K562 (cell line): ENCODE measurements around the gene CNIH4. TPM values are rescaled to one million over a fixed set of nuclear protein-coding genes. Genes with fewer than 3 reads are reported as not detected.

ENCODE experiments used
- ETV1 ChIP-seq: fragments of 450-650 bp; conservative IDR thresholded peaks from 2 replicates; pipeline ENCODE4 v1.6.1; 2016; ENCODE audit warnings: missing genetic modification characterization, control low read depth, low read depth, missing compliant biosample characterization
- EWSR1 ChIP-seq: fragments of 450-650 bp; IDR thresholded peaks from 2 replicates; pipeline ENCODE4 v1.6.1; 2018; ENCODE audit warnings: borderline replicate concordance, mild to moderate bottlenecking, low read depth, moderate library complexity; ENCODE audit not compliant: partially characterized antibody
- EZH2 ChIP-seq: IDR thresholded peaks from 2 replicates; pipeline ENCODE4 v1.6.1; 2012; ENCODE audit warnings: low read depth, mild to moderate bottlenecking, inconsistent platforms, low read length, borderline replicate concordance
- HOXB6 ChIP-seq: fragments of 250-450 bp; sonication (Bioruptor Pico); IDR thresholded peaks from 2 replicates; pipeline ENCODE4 v1.5.1; 2022; ENCODE audit warnings: mild to moderate bottlenecking, borderline replicate concordance
- MTA1 ChIP-seq: fragments of 450-650 bp; IDR thresholded peaks from 2 replicates; pipeline ENCODE4 v1.6.1; 2017; ENCODE audit warnings: borderline replicate concordance
- MTA3 ChIP-seq: fragments of 450-650 bp; formaldehyde crosslinking; IDR thresholded peaks from 2 replicates; pipeline ENCODE4 v1.6.1; 2017; ENCODE audit warnings: mild to moderate bottlenecking, borderline replicate concordance
- NELFE ChIP-seq: IDR thresholded peaks from 2 replicates; pipeline ENCODE4 v1.6.1; 2011; ENCODE audit warnings: mild to moderate bottlenecking; ENCODE audit not compliant: insufficient read depth, insufficient read length
- NFATC3 ChIP-seq: fragments of 450-650 bp; IDR thresholded peaks from 2 replicates; pipeline ENCODE4 v1.6.1; 2017; ENCODE audit warnings: mild to moderate bottlenecking
- POLR2AphosphoS5 ChIP-seq: IDR thresholded peaks from 2 replicates; pipeline ENCODE4 v1.6.1; 2011; ENCODE audit warnings: mild to moderate bottlenecking, low read depth, low read length, moderate library complexity; ENCODE audit not compliant: control insufficient read depth, insufficient read depth
- WHSC1 ChIP-seq: IDR thresholded peaks from one replicate; pipeline ENCODE4 v1.6.1; 2012; ENCODE audit warnings: low read length, control low read depth, inconsistent platforms
- ZBTB33 ChIP-seq: sonication (generic); formaldehyde crosslinking; IDR thresholded peaks from 2 replicates; pipeline ENCODE4 v1.8.1; 2023; ENCODE audit warnings: mild to moderate bottlenecking, missing genetic modification reagents
- ZBTB5 ChIP-seq: fragments of 450-650 bp; IDR thresholded peaks from 2 replicates; pipeline ENCODE4 v1.6.1; 2017; ENCODE audit warnings: antibody characterized with exemption
- ZNF41 ChIP-seq: fragments of 250-450 bp; sonication (Bioruptor Pico); conservative IDR thresholded peaks from 2 replicates; pipeline ENCODE4 v1.4.0; 2020; ENCODE audit warnings: mild to moderate bottlenecking
- ZNF584 ChIP-seq: fragments of 200-800 bp; sonication (Bioruptor generic); IDR thresholded peaks from 2 replicates; pipeline ENCODE4 v1.6.1; 2016; ENCODE audit warnings: low read depth, mild to moderate bottlenecking, missing genetic modification characterization, missing compliant biosample characterization
- polyA plus RNA-seq, 8 experiments: library from polyadenylated mRNA; depleted of rRNA in 4 of 8; stranded (reverse) in 5 of 8; unstranded in 3 of 8; fragments of >200 nt; fragmentation: Nextera tagmentation in 2 of 8; fragmentation: Illumina TruSeq in 1 of 8; extraction: Ambion mirVana in 2 of 8; extraction: Trizol in 1 of 8; gene quantifications; 2 replicates each; pipeline versions ENCODE4 v1.2.1 to v1.2.3, GENCODE V29; 2011 to 2014; ENCODE audit warnings: inconsistent platforms in 1 of 8, missing spikeins in 1 of 8
- total RNA-seq, 7 experiments: library from RNA; depleted of rRNA in 6 of 7; stranded (reverse); fragments of >200 nt in 6 of 7; fragmentation: Illumina TruSeq in 2 of 7; extraction: Trizol in 2 of 7; gene quantifications; 2 replicates each; pipeline versions ENCODE4 v1.2.1 to v1.2.3, GENCODE V29; 2011 to 2021; ENCODE audit warnings: low replicate concordance in 1 of 7
- TF ChIP-seq, protein P1 (sequence below): fragments of 450-650 bp; IDR thresholded peaks from 2 replicates; pipeline ENCODE4 v1.7.0; 2016; ENCODE audit warnings: borderline replicate concordance
- TF ChIP-seq, protein P2 (sequence below): fragments of 450-650 bp; IDR thresholded peaks from 2 replicates; pipeline ENCODE4 v1.6.1; 2018; ENCODE audit warnings: mild to moderate bottlenecking, low read depth; ENCODE audit not compliant: partially characterized antibody

Gene CNIH4
- total and polyA plus RNA-seq, 9 of the 15 experiments (the other 6 are each of a cell fraction or from before 2014, with no cell fraction given), result 41.3 to 266 (median 61.1) TPM

GRCh38 chr1:224329842-224330753 is 26.6 kb upstream of the CNIH4 start, which contains the start of gene NVL (continued):
- TF ChIP-seq, protein P1, sequence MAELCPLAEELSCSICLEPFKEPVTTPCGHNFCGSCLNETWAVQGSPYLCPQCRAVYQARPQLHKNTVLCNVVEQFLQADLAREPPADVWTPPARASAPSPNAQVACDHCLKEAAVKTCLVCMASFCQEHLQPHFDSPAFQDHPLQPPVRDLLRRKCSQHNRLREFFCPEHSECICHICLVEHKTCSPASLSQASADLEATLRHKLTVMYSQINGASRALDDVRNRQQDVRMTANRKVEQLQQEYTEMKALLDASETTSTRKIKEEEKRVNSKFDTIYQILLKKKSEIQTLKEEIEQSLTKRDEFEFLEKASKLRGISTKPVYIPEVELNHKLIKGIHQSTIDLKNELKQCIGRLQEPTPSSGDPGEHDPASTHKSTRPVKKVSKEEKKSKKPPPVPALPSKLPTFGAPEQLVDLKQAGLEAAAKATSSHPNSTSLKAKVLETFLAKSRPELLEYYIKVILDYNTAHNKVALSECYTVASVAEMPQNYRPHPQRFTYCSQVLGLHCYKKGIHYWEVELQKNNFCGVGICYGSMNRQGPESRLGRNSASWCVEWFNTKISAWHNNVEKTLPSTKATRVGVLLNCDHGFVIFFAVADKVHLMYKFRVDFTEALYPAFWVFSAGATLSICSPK, result peak; percentile 14; the same call in 1 of the 2 replicates
- TF ChIP-seq ZNF41 (peak; percentile 58; the same call in 1 of the 2 replicates), ETV1 (tag) (peak; percentile 79), ZNF584 (CRISPR knock-in tag) (peak; percentile 42; the same call in 1 of the 2 replicates), ZBTB33 (CRISPR knock-in tag) (no peak), WHSC1 (no peak), ZBTB5 (no peak), EZH2 (no peak), POLR2AphosphoS5 (peak; percentile 62), HOXB6 (no peak), EWSR1 (no peak), NFATC3 (no peak), NELFE (no peak), MTA1 (peak; percentile 93), MTA3 (peak; percentile 75; the same call in 1 of the 2 replicates)
- TF ChIP-seq, protein P2, sequence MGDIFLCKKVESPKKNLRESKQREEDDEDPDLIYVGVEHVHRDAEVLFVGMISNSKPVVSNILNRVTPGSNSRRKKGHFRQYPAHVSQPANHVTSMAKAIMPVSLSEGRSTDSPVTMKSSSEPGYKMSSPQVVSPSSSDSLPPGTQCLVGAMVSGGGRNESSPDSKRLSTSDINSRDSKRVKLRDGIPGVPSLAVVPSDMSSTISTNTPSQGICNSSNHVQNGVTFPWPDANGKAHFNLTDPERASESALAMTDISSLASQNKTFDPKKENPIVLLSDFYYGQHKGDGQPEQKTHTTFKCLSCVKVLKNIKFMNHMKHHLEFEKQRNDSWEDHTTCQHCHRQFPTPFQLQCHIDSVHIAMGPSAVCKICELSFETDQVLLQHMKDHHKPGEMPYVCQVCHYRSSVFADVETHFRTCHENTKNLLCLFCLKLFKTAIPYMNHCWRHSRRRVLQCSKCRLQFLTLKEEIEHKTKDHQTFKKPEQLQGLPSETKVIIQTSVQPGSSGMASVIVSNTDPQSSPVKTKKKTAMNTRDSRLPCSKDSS, result no peak
- TF ChIP-seq, all 486 proteins: peak for 218
